NCI-H2081 treated with DMSO at 0.1 percent for 48 hours (cell line): ENCODE measurements around the gene CCN2.

Source experiments
- DNase-seq: peaks from one replicate; lab custom pipeline; 2025; lab: John Stamatoyannopoulos, UW

The CCN2 gene, protein sequence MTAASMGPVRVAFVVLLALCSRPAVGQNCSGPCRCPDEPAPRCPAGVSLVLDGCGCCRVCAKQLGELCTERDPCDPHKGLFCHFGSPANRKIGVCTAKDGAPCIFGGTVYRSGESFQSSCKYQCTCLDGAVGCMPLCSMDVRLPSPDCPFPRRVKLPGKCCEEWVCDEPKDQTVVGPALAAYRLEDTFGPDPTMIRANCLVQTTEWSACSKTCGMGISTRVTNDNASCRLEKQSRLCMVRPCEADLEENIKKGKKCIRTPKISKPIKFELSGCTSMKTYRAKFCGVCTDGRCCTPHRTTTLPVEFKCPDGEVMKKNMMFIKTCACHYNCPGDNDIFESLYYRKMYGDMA

DNA sequence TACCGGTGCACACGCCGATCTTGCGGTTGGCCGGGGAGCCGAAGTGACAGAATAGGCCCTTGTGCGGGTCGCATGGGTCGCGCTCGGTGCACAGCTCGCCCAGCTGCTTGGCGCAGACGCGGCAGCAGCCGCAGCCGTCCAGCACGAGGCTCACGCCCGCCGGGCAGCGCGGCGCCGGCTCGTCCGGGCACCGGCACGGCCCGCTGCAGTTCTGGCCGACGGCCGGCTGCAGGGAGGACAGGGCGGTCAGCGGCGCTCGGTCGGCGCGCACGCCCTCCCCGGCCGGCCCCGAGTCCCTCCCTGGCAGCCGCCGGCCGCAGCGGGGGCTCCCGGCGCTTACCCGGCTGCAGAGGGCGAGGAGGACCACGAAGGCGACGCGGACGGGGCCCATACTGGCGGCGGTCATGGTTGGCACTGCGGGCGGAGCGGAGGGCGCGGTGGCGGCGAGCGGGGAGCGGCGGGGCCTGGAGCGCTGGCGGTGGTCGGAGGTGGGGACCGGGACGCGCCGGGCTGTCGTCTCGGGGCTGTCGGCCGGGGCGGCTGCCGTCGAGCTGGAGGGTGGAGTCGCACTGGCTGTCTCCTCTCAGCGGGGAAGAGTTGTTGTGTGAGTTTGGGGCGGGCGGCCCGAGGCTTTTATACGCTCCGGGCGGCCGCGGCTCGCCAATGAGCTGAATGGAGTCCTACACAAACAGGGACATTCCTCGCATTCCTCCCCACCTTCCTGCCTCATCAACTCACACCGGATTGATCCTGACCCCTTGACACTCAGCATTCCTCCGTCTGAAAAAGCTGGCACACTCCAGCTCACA is at the start of gene CCN2:
Gene CCN2, minus strand, starts transcription at position 606 of the 809 bp plus-strand sequence. Its CDS starts 200 bp downstream, at position 406.
- DNase-seq = no peak

- DNase-seq = no peak
Observed at GRCh38 chr6:132000296-132000695, 49.1 kb upstream of the CCN2 start.

DNA sequence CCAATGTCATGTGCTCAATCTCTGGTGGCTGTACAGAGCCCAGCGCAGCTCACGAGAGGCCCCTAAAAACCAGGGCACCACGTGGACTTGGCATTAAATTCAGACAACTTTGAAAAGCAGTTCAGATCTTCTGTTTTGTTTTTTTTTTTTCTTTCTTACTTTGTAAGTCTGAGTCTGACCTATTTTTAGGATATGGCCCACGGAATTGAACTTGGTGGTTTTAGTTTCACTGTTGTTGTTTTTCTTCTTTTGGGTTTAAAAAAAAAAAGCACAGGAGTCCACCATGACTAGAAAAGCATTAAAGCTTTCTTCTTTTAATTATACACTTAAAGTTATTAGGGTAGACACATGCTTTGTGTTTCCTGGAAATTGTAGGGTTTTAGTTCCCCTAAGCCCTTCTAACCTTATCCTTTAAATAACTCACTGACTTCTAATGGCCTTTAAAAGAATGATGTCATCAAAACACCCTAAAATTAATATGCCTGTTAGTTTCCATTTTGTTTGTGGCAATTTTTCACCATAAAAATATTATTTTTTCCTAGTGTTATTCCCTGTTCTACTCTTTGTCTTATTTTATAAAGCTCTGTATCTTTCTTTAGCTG is 48.5 kb upstream of the CCN2 start:
- DNase-seq = no peak

DNA sequence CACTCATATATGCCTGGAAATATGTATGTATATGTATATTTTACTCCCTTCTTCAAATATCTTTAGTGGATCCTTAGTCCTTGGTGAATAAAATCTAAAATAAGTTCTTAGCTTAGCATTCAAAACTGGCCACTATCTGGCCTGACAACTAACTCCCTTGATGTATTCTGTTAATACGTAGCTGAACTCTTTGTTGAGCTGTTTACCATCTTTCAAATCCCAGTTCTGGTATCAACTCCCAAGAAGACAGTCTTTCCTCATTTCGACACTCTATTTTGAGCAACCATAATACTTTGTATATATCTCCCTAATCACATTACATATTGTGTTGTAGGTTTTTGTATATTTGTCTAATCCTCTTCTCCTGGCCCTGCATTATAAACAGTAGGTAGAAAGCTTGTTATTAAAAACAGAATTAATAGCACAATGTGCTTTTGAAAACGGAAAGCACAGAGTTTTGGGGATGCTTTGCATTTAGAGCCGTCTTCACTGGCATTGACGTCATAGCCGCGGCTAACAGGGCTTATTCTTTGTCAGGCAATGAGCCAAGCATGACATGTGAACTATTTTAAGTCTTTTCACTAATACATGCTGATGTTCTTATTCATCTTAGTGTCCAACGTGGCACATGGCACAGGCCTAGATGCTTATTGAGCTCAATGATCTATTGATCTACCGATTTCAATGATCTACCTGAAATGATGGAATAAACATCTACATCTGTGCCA is 47.2 kb upstream of the CCN2 start:
- no peak for DNase-seq

DNA sequence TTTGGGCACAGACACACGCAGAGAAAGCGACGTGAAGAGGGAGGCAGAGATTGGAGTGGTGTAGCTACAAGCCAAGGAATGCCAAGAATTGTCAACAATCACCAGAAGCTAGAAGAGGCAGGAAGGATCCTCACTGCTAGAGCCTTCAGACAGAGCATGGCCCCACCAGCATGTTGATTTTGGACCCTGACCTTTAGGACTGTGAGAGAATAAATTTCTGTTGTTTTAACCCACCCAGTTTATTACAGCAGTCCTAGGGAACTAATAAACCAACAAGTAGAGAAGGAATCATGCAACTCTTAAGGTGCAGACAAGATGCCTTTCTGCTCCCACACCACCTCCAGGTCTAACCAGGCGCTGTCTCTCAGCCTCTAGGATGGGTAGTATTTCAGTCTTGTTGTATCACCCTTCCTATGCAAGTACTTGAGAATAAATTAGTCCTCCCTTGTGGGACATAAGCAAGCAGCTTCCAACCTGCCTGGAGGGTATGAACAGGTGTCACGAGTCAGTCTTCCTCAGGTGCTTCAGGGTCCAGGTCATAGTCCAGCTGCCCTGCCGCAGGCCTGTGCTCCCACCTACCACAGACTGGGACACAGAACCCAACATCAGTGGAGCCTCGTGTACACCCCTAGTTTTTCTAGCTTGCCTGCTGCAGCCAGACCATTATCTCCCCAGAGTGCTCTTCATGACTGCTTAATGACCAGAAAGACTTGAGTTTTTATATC is 46.4 kb upstream of the CCN2 start:
- DNase-seq = no peak

GRCh38 chr6:131995917-131996316 is 44.7 kb upstream of the CCN2 start:
- no peak for DNase-seq

GRCh38 chr6:131992557-131992956 is 41.4 kb upstream of the CCN2 start:
- DNase-seq = no peak

- DNase-seq = no peak
Observed at GRCh38 chr6:131989036-131989435, 37.9 kb upstream of the CCN2 start.

- no peak for DNase-seq
Observed at GRCh38 chr6:131982740-131983259, 31.6 kb upstream of the CCN2 start.

- DNase-seq = no peak
Observed at GRCh38 chr6:131981624-131981978, 30.4 kb upstream of the CCN2 start.

- no peak for DNase-seq
Observed at GRCh38 chr6:131980791-131981623, 29.8 kb upstream of the CCN2 start.

DNA sequence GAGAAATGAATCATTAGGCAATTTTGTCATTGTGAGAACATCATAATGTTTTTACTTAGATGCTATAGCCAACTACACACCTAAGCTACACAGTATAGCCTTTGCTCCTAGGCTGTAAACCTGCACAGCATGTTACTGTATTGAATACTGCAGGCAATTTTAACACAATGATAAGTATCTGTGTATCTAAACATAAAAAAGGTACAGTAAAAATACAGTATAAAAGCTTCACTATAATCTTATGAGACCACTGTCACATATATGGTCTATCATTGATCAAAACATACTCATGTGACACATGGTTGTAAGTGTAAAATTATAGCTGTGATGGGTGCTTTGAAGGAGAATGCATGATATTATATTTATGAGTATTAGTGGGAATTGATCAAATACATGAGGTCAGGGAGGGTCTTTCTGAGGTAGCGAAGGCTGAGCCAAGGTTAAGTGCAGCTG is 29.2 kb upstream of the CCN2 start:
- no peak for DNase-seq

DNA sequence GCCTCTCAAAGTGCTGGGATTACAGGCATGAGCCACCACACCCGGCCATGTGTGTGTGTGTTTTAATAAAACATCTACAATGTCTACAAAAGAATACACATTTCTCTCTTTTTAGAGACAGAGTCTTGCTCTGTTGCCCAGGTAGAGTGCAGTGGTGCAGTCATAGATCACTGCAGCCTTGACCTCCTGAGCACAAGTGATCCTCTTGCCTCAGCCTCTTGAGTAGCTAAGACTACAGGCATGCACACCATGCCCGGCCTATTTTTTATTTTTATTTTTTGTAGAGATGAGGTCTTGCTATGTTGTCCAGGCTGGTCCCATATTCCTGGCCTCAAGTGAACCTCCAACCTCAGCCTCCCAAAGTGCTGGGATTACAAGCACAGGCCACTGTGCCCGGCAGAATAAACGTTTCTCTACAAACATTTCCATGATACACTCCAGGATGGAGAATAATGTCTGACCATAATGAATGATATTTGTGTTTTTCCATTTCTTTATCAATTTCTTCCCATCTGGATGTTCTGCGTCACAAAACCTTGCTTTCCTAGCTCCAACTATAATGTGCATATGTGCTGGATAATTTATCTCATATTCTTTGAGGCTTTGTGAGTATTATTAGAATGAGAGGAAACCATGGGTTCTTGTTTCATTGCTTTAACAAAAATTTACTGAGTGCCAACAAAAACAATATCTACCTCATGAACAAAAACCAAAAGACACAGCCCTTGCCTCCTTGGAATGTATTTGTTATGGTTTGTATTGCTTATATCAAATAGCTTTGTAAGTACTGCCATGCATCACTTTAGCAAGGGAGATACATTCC is 28.6 kb upstream of the CCN2 start:
- DNase-seq = no peak

DNA sequence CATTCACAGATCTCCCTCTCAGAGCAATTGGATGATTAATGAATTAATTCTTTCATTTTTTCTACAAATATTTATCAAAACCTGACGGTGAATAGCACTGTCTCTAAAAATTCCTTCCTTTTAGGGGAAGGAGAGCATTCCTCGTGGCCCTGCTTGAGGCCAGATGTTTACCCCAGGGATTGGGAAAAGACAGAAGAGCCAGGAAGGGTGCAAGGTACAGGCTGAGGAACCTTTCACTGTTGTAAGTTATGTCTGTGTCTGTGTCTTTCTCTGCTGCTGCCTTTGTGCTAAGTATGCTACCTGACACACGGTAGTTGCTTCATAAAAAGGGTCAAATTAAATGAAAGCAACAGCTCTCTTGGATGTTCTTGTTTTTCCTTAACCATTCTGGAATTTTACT is 27.4 kb upstream of the CCN2 start:
- no peak for DNase-seq

DNA sequence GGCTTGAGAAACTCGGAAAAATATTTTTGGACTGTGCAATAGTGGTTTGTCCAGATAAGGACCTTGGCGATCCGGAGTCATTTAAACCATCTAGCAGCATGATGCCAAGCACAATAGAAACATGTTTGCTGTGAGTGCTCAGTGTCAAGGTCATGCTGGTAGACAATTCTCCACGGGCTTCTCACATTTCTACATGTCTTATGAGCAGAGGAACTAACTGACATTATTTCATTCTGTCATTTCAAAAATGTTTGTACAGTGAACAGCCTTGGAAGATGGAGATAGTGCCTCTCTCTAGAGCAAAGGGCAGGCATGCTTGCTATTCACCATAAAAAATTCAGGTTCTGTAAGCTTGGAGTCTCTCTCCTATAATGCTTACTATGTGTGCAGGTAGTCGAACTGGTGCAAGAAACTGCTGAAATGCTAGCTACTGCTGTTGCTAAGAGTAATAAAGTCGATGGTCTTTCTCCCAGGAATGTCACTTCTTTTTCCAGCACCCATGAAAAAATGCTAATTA is 25.4 kb upstream of the CCN2 start:
- no peak for DNase-seq

DNA sequence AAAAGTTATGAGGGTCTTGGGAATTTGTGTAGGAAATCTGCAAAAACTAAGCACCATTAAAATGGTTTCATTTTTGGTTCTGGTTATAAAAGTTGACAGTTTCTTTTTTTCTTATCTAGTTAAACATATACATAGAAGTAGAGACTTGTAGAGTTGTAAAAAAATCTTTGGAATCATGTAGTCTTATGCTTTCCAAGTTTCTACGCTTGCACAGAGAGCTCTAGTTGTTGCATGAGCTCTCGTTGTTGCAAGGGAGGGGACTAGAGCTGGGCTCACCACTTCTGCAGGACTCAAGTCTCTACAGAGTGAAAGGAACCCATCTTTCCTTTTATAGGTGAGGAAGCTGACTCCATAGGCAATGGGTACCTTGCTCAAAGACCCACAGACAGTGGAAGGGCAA is 21.6 kb upstream of the CCN2 start:
- no peak for DNase-seq

DNA sequence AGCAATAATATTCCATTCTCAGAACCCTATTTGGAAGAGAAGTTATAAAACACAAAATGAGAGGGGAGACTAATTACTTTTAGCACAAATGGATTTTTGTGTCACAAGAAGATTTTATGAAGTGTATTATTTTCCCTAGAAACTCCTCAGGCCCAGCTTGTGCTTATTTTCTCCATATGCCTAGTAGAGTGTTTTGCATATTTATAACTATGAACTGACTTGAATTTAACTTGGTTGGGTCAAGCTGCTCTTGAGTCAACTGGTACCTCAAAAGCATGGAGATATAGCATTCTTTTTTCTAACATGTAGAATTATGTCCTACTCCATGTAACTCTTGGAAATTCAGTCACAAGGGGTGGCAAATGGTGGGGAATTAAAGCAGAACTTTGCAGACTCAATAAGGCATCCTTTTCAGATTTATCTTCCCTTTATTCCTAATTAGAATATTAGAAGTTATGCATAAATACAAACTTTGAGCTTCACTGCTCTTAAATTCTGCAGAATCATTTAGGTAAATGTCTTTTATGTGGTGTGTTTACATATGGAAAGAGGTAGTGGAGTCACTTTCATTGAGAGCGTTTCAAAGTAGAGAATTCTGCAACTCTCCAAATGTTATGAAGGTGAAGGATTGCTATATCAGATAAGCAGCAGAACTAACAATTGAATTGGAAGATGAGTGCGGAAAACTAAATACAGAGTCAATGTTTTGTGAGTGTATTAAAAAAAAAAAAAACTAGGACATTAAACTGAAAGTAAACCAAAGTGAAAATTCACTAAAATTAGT is 19.1 kb upstream of the CCN2 start:
- DNase-seq = no peak

DNA sequence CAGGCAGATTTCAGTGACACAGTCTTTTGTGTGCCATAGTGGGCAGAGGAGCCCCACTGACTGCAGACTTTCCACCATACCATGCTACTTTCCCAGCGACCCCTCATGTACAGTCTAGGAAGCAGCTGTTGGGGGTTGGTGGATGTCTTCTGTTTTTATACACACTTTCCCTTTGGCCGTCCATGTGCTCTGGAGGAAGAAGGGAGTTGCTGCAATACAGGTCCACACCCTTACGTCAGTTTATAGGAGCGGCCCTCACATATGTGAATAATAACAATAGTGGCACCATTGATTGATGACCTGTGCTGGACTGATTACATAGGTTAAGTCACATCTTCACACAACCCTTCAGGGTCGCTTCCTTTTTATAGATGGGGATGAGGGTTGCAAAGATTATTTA is 17.5 kb upstream of the CCN2 start:
- no peak for DNase-seq

GRCh38 chr6:131967948-131968347 is 16.8 kb upstream of the CCN2 start:
- no peak for DNase-seq
